HCT116 (cell line): ENCODE measurements around the gene GRIK5.

Source experiments
- EGR1 ChIP-seq: IDR thresholded peaks from 2 replicates; pipeline ENCODE4 v1.6.1; 2012; ENCODE audit warnings: low read depth
- EZH2 ChIP-seq: fragments of 200-600 bp; sonication (generic); IDR thresholded peaks from 2 replicates; pipeline ENCODE4 v1.6.1; 2017; ENCODE audit warnings: antibody characterized with exemption, mixed run types
- POLR2A ChIP-seq: IDR thresholded peaks from 2 replicates; pipeline ENCODE4 v1.7.0; 2011; ENCODE audit warnings: borderline replicate concordance; ENCODE audit not compliant: insufficient read depth, insufficient read length; ENCODE audit errors: extremely low read depth
- POLR2AphosphoS5 ChIP-seq: IDR thresholded peaks from 2 replicates; pipeline ENCODE4 v1.6.1; 2011; ENCODE audit warnings: mild to moderate bottlenecking, low read depth, low read length, moderate library complexity
- RAD21 ChIP-seq: IDR thresholded peaks from 2 replicates; pipeline ENCODE4 v1.6.1; 2012; ENCODE audit warnings: low read depth, mild to moderate bottlenecking
- SRF ChIP-seq: IDR thresholded peaks from 2 replicates; pipeline ENCODE4 v1.6.1; 2012; ENCODE audit warnings: low read depth
- TCF7L2 ChIP-seq: IDR thresholded peaks from 2 replicates; pipeline ENCODE4 v1.7.0; 2011; ENCODE audit warnings: borderline replicate concordance, inconsistent platforms; ENCODE audit not compliant: insufficient read depth, insufficient read length; ENCODE audit errors: extremely low read depth
- ZNF274 ChIP-seq: fragments of 200-500 bp; sonication (Bioruptor generic); IDR thresholded peaks from 2 replicates; pipeline ENCODE4 v1.6.1; 2014; ENCODE audit warnings: mild to moderate bottlenecking, low read depth, low read length, inconsistent platforms
- TF ChIP-seq, protein P1 (sequence below), 3 experiments: fragments of 200-600 bp in 1 of 3; sonication (generic) in 1 of 3; IDR thresholded peaks in 2 of 3; conservative IDR thresholded peaks in 1 of 3; 2 replicates each; pipeline ENCODE4 v1.5.1; 2012 to 2017; ENCODE audit warnings: low read depth in 2 of 3, low read length in 2 of 3, antibody characterized with exemption in 1 of 3, borderline replicate concordance in 1 of 3, control low read depth in 1 of 3, mild to moderate bottlenecking in 1 of 3, mixed read lengths in 1 of 3, mixed run types in 1 of 3, moderate library complexity in 1 of 3; ENCODE audit not compliant: insufficient read depth in 1 of 3
- TF ChIP-seq, protein P2 (sequence below): IDR thresholded peaks from 2 replicates; pipeline ENCODE4 v1.6.1; 2012
- TF ChIP-seq, protein P3 (sequence below): IDR thresholded peaks from 2 replicates; pipeline ENCODE4 v1.6.1; 2011; ENCODE audit warnings: mild to moderate bottlenecking, low read length, moderate library complexity; ENCODE audit not compliant: insufficient replicate concordance; ENCODE audit errors: extremely low read depth

DNA sequence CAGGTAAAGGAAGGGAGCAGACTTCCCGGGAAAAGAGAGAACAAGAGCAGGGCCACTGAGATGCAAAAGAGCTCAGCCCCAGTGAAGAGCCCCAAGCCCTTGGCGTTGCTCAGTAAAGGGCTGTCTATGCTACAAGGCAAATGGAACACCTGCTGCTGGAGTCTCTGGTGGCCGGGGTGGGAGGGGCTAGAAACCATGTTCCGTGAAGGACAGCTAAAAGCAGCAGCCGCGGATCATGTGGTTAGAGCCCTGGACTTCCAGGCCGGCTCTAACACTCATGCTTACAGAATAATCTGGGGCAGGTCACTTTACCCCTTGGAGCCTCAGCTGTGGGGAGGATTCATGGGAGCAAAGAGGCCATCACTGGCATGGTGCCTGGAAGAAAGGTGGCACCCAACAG is 44.4 kb upstream of the GRIK5 start:
- TF ChIP-seq POLR2A (no peak), EGR1 (no peak), EZH2 (no peak), TCF7L2 (no peak), ZNF274 (no peak), RAD21 (no peak), SRF (no peak), POLR2AphosphoS5 (no peak)
- TF ChIP-seq, protein P1, sequence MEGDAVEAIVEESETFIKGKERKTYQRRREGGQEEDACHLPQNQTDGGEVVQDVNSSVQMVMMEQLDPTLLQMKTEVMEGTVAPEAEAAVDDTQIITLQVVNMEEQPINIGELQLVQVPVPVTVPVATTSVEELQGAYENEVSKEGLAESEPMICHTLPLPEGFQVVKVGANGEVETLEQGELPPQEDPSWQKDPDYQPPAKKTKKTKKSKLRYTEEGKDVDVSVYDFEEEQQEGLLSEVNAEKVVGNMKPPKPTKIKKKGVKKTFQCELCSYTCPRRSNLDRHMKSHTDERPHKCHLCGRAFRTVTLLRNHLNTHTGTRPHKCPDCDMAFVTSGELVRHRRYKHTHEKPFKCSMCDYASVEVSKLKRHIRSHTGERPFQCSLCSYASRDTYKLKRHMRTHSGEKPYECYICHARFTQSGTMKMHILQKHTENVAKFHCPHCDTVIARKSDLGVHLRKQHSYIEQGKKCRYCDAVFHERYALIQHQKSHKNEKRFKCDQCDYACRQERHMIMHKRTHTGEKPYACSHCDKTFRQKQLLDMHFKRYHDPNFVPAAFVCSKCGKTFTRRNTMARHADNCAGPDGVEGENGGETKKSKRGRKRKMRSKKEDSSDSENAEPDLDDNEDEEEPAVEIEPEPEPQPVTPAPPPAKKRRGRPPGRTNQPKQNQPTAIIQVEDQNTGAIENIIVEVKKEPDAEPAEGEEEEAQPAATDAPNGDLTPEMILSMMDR (IDR thresholded peaks at IDR 0.05 in 2 of 3, conservative IDR thresholded peaks at IDR 0.05 in 1 of 3; ENCODE audit: borderline replicate concordance in 1 of 3, insufficient read depth in 1 of 3, low read depth in 2 of 3, low read length in 2 of 3) = no peak
- TF ChIP-seq, protein P2, sequence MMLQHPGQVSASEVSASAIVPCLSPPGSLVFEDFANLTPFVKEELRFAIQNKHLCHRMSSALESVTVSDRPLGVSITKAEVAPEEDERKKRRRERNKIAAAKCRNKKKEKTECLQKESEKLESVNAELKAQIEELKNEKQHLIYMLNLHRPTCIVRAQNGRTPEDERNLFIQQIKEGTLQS = no peak
- TF ChIP-seq, protein P3, sequence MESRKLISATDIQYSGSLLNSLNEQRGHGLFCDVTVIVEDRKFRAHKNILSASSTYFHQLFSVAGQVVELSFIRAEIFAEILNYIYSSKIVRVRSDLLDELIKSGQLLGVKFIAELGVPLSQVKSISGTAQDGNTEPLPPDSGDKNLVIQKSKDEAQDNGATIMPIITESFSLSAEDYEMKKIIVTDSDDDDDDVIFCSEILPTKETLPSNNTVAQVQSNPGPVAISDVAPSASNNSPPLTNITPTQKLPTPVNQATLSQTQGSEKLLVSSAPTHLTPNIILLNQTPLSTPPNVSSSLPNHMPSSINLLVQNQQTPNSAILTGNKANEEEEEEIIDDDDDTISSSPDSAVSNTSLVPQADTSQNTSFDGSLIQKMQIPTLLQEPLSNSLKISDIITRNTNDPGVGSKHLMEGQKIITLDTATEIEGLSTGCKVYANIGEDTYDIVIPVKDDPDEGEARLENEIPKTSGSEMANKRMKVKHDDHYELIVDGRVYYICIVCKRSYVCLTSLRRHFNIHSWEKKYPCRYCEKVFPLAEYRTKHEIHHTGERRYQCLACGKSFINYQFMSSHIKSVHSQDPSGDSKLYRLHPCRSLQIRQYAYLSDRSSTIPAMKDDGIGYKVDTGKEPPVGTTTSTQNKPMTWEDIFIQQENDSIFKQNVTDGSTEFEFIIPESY = no peak
